GM21423 (cell line): ENCODE measurements around the gene TRPM4.
A peak's percentile ranks its signal among the peaks of the same experiment; 100 is the strongest.
"Not testable (repeated sequence)": the region's sequence is repeated elsewhere in the genome, so short reads cannot be mapped to it uniquely, and the experiment has no call there.

Experiments
- ATAC-seq: cut with Tn5 transposase; IDR thresholded peaks from one replicate; pipeline ENCODE4 v1.9.1; 2021; ENCODE audit warnings: mild to moderate bottlenecking, moderate library complexity; ENCODE audit not compliant: unreplicated experiment

Gene TRPM4

GRCh38 chr19:49157445-49158224 is at the start of gene TRPM4:
Gene TRPM4, plus strand, starts transcription at chr19:49157792. Its CDS starts 75 bp downstream, at chr19:49157867.
- no peak for ATAC-seq

DNA sequence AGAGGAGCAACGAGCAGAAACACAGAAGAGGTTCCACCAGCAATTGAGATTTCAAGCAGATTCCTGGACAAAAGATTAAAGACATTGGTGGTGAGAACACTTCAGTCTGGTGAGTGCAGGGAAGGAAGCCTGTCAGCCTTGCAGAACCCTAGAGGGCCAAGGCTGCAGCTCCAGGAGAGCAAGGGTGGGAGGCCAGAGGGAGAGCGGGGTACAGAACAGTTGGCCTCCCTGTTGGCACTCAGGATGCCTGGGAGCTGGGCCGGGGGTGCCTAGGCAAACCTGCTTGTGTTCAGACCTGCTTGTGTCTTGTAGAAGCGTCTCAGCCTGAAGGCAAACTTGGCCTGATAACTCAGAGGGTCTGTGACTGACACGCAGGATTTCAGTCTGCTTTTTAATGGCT is 48.5 kb upstream of the TRPM4 start:
- no peak for ATAC-seq

DNA sequence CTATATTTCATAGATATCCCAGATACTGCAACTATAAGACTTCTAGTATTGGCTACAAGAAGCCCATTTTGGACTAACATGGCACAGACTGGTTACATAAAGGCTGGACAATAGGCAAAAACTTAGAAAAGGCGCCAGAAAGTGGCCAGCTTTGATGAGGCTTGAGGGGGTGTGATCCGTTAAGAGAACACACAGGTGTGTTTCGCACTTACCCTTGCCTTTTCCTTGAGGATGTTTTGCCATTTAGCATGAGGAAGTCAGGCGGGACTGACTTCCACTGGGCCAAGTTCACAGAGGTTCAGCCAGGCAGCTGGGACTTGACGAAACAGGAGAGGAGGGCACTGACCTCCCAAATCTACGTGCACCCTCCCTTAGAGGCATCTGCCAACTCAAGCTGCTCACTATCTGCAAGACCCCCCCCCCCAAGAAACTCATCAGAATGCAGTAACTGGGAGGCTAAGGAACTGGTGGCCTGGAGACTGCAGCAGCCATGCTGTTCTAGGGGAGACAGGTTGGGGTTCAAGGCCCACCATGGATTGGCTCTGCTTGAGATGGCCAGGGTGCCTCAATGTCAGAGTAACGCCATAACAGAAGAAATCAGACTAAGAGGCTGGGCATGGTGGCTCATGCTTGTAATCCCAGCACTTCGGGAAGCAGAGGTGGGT is 47.9 kb upstream of the TRPM4 start:
- ATAC-seq, result no peak

DNA sequence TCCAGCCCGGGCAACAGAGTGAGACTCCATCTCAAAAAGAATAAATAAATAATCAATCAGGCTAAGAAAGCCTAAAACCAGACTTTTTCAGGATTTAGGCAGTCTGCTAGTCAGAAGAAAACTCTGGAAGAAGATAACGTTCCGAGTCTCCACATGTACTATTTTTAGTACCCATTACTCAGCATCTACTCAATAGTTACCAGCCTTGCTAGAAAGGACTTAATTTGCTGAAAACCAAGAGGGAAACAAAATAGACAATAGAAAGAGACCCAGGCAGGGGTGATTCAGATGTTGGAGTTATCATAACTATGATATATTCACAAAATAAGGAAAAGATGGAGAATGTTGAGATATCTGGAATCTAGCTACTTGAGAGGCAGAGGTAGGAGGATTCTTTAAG is 47.0 kb upstream of the TRPM4 start:
- no peak for ATAC-seq

GRCh38 chr19:49111218-49111998 is 46.2 kb upstream of the TRPM4 start:
- ATAC-seq, result no peak

GRCh38 chr19:49113762-49114629 is 43.6 kb upstream of the TRPM4 start, which contains the start of gene LIN7B:
Gene LIN7B, plus strand, starts transcription at chr19:49114370. Its CDS starts 35 bp downstream, at chr19:49114405.
- ATAC-seq, result peak; percentile 40

DNA sequence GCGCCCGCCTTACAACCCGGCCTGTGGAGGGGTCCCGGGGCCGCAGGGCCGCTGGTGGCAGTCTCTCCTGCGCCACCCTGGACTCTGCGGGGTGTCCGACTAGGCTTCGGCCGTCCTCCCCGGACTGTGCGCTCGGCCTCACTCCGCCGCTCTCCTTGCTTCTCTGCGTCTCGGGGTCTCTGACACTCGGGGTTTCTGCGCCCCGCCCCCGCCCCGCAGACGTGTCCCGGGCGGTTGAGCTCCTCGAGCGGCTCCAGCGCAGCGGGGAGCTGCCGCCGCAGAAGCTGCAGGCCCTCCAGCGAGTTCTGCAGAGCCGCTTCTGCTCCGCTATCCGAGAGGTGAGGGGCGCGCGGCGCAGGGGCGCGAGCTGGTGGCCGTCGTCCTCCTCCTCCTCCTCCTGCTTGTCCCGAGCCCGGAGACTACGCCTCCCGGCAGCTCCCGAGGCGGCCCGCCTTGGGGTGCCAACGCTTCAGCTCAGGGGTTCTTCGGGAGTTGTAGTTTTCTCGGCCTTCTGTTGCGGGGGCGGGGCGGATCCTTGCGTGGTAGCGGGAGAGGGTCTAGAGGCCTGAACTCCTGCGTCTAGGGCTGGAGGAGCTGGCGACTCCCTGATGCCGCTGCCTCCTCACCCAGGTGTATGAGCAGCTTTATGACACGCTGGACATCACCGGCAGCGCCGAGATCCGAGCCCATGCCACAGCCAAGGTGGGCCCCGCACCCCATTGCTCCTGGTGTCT is 42.8 kb upstream of the TRPM4 start:
- no peak for ATAC-seq

DNA sequence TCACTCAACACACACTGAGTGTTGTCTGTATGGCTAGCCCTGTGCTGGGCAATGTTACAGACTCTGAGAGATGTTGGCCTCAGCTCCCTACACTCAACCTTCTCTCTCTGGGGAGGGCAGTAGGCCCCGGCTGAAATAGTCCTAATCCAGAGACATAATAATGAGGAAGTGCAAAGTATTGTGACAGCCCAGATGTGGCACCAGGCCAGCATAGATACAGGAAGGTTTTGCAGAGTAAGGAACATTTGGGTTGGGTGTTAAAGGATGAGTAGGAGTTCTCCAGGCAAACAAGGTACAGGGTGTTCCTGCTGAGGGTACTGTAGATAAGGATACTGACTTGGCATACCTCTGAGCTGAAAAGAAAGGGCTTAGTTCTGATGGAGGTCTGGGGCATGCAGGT is 41.0 kb upstream of the TRPM4 start:
- ATAC-seq, result no peak

- ATAC-seq, result no peak
Measured at GRCh38 chr19:49117677-49118564, 39.7 kb upstream of the TRPM4 start.

- ATAC-seq, result peak; percentile 75
Measured at GRCh38 chr19:49118565-49119410, 38.8 kb upstream of the TRPM4 start, which contains the start of gene C19orf73. Gene C19orf73, minus strand, starts transcription at chr19:49119143. Its CDS starts 121 bp downstream, at chr19:49119022.

DNA sequence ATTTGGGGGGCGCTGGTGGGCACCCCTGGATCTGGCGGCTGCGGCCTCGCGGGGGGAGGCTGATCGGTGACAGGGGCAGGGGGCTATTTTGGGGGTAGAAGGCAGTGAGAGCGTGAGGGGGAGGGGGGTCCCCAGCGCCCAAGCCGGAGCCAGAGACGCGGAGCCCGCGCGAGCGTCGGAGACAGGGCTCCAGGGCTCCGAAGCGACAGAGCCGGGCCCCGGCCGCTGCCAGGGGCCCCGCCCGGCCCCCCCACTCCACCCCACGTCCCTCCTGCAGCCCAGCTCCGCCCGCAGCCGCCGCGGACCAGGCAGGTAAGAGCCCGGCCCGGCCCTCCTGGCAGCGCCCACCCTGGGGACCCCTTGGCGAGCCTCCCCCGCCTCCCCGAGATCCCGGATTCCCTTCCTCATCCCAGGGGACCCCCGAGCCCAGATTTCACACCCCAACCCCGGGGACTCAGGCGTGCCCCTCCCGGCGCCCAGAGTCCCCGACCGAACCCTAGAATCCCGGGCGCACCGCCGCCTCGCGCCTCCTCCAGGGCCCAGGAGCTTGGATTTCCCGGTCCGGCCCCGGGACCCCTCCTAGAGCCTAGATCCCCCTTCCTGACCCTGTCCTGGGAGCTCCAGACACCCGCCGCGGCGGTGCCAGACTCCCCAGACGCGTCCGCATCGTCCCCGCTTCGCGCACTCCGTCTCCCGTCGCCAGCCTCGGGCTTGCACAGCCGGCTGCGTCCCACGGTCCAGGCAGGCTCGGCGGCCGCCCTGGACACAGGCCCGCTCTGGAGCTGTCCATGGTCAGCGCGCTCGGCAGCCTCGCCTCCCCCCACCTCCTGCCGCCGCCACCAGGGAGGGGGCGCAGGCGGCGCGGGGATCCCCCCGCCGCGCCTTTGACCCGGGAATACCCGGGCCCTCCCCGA is 37.9 kb upstream of the TRPM4 start, which contains the start of gene PPFIA3:
Gene PPFIA3 (plus strand): TSS at position 134 of the 914 bp plus-strand sequence. CDS start 8,330 bp downstream, outside the sequence.
- no peak for ATAC-seq

GRCh38 chr19:49120325-49120683 is 37.3 kb upstream of the TRPM4 start:
- no peak for ATAC-seq

DNA sequence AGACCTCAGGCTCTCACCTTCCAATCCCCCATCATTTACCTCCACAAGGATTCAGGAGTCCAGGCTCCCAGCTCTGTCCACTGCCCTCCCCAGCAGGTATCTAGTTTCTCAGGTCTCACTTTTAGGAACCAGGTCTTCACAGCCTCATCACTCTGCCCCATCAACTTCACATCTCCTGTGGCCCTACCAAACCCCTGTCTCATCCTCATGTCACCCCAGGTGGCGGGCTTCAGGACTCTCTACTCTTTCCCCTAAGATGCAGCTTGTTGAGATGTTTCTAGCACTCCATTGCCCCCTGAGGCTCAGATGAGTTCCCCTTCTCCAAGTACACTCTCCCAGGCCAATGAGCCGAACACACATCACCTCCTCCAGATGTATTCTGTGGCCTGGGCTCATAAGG is 36.7 kb upstream of the TRPM4 start:
- no peak for ATAC-seq

DNA sequence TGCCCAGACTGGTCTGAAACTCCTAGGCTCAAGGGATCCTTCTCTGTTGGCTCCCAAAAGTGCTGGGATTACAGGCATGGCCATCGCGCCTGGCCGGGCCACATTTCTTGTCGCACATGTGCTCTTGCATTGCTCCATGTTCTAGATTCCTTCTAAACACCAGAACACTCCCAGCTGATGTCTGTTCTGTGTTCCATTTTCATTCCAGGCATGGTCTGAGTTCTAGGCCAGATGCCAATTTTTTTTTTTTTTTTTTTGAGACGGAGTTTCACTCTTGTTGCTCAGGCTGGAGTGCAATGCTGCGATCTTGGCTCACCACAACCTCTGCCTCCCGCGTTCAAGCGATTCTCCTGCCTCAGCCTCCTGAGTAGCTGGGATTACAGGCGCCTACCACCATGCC is 35.8 kb upstream of the TRPM4 start:
- not testable (repeated sequence) for ATAC-seq

DNA sequence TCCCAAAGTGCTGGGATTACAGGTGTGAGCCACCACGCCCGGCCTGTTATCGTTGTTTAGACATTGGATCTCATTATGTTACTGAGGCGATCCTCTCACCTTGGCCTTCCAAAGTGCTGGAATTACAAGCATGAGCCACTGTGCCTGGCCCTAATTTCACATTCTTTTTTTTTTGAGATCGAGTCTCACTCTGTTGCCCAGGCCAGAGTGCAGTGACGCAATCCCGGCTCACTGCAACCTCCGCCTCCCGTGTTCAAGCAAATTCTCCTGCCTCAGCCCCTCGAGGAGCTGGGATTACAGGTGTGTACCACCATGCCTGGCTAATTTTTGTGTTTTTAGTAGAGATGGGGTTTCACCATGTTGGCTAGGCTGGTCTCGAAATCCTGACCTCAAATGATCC is 34.3 kb upstream of the TRPM4 start:
- ATAC-seq, result not testable (repeated sequence)

DNA sequence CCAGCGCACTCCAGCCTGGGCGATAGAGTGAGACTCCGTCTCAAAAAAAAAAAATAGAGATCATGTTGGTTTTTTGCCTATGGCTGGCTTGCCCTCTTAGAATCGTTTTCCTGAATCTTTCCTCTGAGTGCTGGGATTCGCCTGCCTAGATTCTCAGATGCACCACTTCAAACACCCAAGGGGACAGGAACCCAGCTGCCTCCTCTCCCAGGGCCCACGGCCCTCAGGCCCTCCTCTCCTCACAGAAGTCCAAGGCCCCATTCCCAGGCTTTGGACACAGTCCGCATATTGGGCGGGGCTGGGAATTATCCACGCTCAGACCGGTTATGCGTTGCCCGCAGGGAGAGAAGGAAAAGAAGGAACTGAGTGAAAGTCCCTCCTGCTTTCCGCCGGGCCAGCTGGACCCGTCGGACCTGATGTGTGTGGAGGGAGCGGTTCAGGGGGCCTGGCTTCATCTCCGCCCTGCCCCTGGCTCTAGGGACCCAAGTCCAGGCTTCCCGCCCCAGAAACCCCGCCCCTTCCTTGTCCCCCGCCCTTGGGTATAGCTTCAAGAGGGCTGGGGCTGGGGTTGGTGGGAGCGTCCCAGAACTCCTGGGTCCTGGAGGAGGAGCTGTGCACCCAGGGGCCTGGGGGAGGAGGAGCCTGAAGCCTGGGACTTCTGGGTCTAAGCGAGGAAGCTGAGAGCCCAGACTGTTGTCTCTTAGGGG is 32.4 kb upstream of the TRPM4 start:
- no peak for ATAC-seq
